HG03520 (cell line): ENCODE data around the gene ARMC7.
"Not testable (repeated sequence)": the region's sequence is repeated elsewhere in the genome, so short reads cannot be mapped to it uniquely, and the experiment has no call there.

ENCODE experiments used
- ATAC-seq: cut with Tn5 transposase; IDR thresholded peaks from one replicate; pipeline ENCODE4 v1.9.1; 2021; ENCODE audit warnings: mild to moderate bottlenecking, moderate library complexity; ENCODE audit not compliant: unreplicated experiment

The ARMC7 gene

DNA sequence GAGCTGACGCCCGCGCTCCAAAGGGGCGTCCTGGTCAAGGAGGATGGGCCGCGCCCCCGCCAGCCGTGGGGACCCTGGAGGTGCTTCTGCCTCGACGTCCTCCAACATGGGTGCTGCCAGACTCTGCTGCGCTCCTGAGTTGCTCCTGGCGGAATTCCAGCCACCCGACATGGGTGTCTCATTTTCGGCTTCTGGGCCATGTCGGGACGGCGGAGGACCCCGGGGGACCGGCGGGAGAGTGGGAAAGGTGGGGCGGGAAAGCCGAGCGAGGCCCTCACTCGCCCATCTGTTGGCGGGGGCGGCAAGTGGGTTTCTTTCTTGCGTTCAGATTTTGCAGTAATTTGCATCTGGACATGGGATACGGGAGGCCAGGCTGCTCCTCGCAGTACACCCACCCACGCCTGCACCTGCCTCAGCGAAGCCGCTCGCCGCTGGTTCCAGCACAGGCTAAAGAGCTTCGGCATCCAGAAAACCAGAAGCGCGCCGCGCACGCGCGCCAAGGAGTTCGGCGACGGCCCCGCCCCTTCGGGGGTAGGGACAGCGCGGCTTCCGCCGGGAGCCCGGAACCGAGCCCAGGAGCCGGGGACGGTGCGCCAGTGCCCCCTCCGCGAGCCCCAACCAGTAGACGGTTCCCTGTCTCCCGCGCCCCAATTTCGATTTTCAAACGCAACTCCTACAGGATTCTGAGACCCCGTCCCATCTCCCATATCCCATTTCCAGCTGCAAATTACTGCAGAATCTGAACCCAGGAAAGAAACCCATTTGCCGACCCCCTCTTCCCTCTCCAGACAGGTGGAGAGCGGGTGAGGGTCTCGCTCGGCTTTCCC is at the start of gene ARMC7:
TSS of gene ARMC7 (plus strand) at position 563 of the 827 bp plus-strand sequence. CDS start 320 bp downstream, outside the sequence.
- peak; percentile 65 for ATAC-seq

DNA sequence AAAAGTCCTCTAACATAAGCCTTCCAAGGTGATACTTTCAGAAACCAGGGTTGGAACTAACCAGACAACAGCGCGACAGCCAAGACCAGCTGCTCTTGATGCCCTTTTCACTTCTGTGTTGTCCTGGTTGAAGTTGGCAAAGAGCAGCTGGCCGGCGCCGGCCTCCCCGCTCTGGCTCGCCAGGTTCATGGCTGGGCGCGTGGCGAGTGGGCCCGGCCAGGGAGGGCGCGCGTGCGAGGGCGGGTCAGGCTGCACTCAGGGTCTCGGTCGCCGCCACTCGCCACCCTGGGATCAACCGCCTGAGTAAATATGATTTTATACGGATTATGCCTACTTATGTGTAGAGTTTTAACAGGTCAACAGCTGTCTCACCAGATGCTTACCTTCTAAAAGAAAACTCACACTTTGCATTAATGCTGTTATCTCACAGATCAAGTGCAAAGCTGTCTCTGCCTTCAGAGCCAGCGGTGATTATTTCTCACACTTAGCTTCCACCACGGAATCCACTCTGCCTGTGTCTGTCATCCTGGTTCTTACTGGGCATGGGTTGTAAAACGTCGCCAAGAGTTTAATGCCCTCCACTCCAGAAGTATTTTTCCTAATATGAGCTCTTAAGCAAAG is 49.2 kb upstream of the ARMC7 start:
- ATAC-seq, result no peak

DNA sequence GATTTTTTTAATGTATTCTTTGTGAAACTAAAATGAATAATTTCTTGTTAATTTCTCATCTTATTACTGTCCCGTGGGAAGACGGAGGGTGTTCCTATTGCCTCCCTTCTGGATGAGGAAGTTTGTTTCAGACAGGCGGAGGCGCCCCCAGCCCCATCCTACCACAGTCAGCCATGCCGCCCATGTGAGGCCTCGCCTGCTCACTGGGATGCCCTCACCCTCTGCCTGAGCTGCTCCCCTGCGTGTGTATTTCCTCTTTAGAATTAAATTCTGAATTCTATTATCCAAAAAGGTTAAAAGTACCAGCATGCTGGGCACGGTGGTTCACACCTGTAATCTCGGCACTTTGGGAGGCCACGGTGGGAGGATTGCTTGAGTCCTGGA is 48.7 kb upstream of the ARMC7 start:
- ATAC-seq, result no peak

DNA sequence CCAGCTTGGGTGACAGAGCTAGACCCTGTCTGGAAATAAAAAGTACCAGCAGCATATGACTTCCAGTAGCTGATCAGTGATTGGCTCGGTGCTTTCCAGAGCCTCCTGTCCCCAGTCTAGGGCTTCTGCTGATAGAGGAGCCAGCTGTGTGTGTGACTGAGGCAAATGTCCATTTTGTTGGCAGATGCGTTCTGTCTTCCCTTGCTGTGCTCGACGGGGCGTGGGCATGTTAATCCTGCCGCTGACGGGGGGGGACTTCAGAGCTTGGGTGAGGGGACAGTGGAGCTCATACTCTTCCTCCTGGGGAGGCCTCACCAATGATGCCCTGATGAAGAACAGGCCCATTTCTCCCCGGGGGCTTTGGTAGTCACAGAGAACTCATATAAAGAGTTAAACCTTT is 48.2 kb upstream of the ARMC7 start:
- ATAC-seq, result no peak

DNA sequence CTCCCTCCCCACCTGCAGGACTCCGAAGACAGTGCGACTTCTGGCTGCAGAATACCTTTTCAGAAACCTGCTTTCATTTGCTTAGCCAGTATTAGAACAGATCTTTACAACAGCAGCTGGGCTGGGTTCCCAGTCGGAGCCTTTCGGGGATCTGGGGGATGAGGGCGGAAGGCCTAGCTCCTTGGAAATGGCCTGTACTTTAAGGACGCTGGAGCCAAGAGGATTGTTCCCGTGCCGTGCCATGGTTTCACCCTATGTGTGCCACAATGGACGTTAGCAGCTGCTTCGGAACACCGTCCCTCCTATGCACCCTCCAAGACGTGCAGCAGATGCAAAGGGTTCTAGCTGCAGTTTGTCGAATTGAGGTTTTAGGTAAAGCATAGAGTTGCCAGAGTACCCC is 46.6 kb upstream of the ARMC7 start:
- ATAC-seq, result no peak

DNA sequence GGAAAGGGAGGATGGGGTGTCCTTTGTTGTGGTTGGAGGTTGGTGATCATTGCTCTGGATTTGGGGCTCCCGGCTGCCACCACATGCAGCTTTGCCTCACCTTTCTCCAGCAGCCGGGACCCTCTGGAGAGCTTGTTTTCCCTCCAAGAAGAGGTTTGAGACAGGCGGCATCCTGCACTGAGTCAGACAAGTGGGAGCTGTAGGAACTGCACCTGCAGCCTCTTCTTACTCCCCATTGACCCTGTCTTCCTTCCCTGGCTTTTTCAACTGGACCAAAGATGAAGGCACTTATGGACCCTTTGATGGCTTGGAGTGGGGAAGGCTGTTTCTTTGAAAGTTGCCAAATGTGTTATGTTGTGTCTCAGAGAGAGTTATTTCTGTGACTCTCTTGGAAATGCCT is 46.1 kb upstream of the ARMC7 start:
- no peak for ATAC-seq

DNA sequence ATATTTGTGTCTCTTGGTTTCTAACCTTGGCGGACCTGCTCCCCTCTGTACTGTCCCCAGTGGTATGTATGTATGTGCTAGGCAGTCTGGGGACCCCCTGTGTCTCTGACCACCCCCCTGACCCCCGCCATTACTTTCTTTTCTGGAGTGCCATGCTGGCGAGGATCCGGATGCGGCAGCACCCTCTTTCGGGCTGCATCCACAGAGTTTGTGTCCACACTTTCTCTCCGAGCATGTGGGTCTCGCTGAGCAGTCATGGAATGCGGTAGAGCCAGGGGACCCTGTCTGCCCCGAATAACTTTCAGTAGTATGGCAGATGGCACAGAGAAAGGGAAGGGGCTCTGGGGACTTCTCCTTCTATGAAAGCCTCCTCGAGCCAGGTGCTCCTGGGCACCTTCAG is 45.7 kb upstream of the ARMC7 start:
- no peak for ATAC-seq

DNA sequence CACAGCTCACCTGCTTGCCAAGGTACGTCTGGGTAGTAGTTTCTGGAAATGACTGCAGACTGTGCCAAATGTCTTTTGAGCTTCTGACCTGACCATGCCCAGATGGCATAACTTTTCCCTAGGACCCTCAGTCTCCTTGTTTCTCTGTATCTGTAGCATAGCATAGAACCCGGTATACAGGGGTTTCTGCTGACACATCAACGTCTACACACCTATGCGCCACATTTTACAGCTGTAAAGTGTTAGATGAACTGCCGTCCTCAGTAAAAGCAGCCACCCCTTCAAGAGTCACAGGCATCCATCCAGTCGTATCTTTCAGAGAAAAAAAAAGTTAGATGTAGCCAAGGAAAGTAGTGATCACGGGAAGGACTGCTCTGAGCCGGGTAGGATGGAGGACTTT is 45.3 kb upstream of the ARMC7 start:
- no peak for ATAC-seq

DNA sequence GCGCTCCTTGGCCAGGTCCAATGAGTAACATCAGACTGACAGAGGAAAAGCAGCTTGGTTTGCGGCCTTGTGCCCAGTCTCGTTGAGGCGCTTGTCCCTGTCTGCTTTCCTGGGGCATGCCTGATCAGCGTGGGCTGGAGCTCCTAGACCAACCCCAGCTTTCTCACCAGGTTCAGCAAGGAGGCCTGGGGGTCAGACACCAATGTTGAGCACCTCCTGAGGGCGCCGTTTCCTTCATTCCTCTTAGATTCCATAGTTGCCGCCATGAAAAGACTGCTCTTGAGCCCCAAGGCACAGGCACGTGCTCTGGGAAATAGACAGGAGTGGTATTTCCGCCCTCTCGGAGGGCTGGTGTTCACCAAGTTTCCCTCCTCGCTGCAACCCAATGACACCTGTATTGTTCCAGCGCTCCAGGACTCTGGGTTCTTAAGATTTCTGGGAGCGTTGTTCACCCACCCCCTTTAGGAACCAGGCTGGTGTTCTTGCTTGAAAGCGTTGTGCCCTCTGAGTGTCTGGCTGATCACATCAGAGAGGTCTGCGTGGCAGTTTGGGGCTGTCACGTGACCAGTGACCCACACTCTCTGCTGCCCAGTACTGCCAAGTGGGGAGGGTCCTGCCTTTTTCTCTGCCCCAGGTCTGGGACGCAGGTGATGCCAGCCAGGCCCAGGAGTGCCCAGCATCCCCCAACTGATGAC is 44.8 kb upstream of the ARMC7 start:
- no peak for ATAC-seq

DNA sequence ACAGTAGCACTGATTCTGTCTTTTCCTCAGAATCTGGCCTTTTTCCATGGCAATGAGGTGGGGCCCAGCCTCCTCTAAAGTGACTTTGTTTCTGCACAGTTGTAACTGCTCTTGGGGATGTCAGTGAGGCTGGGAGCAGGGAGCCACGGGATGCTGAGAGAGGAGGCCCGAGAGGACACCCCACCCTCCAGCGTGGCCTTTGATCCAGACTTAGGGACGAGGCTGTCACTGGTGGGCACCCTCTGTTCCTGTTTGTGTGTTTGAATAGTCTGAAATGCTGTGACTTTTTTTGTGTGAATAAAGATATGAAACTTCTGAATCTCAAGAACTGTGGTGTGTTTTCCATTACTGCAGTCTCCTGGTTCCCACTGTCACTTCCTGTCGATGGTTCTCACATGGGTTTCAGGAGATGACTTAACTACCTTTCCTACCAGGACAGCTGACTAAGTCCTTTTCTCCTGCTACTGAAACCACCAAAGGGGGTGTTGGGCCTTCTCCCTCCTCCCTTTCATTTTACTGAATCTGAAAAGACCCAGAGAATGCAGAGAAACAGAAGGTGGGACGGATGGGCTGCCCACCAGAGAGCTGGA is 44.1 kb upstream of the ARMC7 start:
- no peak for ATAC-seq

DNA sequence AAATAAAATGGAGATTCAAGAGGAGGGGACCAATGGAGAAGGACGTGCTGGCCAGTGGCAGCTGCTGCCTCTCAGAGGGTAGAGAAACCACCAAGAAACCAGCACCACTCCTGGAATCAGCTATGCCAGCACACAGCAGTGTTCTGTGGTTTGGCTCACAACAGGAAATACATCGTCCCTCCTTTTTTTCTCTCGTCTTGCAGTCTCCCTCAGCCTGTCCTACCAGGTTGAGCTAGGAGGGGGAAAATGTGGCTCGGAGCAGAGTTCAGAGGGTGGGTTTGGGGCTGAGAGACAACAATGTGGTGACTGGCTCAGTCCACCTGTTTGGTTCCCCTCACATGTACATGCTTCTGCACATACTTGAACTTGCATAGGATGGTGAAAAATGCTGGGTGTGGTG is 41.9 kb upstream of the ARMC7 start:
- no peak for ATAC-seq

DNA sequence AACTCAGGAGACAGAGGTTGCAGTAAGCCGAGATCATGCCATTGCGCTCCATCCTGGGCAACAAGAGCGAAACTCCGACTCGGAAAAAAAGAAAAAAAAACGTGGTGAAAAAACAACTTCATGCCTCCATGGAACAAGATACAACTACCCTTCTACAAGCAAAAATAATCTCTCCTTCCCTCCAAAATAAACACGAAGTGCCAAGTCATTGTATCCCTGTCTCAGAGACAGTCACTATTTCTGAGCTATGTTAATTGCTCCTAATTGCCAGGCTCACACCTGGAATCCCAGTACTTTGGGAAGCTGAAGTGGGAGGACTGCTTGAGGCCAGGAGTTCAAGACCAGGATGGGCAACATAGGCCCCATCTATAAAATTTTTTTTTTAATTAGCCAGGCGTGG is 41.0 kb upstream of the ARMC7 start:
- no peak for ATAC-seq

DNA sequence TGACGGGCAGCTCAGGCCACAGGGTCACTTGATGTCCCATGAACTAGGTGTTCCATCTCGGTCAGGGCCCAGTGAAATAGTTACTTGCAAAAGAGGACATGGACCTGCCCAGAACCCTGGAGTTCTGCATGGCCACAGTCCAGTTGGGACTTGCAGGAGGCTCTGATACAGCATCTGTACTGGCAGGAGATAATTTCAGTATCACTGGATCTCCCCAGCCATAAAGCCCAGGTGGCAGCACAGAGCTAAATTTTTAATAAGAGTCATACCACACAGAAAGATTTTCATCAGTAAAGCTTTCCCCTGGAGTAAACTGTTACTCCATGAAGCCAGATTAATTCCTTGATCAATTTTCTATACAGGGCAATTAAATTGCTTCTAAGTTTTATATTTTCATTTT is 40.0 kb upstream of the ARMC7 start:
- ATAC-seq, result no peak

DNA sequence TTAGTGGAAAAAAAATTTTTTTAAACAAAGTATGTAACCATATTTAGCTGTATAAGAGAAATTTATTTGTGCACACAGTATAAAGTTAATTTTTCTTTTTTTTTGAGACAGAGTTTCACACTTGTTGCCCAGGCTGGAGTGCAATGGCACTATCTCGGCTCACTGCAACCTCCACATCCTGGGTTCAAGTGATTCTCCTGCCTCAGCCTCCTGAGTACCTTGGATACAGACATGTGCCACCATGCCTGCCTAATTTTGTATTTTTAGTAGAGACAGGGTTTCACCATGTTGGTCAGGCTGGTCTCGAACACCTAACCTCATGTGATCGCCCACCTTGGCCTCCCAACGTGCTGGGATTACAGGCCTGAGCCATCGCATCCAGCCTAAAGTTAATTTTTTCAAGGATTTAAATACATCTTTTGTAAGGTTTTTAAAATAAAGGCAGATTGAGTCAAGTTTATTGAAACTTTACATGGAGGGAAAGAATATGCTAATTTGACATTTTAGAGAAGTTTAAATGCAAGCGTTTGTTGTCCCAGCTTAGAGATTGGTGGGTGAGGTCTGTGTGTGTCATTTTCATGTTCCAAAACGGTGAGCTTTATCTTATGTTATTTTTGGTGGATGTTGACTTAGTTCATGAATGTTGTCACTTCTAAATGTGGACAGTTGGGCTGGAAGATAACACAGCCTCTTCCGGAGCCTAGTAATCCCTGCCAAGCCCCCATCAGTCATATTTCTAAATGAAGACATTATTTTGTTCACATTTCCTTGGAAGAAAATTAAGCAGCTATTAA is 38.1 kb upstream of the ARMC7 start:
- ATAC-seq, result not testable (repeated sequence)

DNA sequence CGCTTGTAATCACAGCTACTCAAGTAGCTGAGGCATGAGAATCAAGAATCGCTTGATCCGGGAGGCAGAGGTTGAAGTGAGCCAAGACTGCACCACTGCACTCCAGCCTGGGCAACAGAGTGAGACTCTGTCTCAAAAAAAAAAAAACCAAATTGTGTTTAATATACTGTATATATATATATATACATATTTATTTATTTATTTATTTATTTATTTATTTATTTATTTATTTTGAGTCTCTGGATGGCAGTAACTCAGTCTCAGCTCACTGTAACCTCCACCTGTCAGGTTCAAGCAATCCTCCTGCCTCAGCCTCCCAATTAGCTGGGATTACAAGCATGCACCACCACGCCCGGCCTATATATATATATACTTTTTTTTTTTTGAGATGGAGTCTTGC is 36.9 kb upstream of the ARMC7 start:
- ATAC-seq, result not testable (repeated sequence)

DNA sequence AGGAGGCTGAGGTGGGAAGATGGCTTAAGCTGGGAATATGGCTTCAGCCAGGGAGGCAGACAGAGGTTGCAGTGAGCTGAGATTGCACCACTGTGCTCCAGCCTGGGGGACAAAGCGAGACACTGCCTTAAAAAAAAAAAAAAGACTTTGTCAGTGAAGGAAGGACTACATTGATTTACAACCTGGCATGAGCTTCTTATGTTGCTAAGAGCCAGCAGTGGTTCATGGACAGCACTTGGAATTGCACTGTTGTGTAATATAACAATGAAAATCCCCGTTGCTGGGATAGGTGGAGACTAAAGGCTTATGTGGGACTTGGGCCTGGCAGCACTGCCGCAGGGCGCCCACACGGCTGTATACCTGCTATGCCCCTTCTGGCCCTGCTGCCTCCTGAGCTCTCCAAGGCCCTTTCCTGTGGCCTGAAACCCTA is 36.1 kb upstream of the ARMC7 start:
- no peak for ATAC-seq

DNA sequence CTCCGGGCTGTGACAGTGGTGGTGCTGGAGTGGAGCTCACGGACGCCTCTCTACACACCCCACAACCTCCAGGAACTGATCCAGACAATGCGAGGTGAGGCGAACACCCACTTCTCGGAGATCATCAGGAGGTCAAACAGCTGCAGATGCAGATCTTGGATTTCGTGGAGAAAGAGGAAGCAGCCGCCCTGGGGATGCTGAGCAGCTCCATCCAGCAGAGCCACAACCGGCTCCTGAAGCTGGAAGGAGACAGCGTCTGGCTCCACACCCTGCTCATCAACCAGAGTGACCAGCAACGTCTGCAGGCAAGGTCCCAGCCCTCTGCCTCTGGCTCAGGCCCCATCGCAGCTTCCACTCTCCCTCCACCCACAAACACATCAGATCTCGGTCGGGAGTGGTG is 35.2 kb upstream of the ARMC7 start:
- ATAC-seq, result no peak

DNA sequence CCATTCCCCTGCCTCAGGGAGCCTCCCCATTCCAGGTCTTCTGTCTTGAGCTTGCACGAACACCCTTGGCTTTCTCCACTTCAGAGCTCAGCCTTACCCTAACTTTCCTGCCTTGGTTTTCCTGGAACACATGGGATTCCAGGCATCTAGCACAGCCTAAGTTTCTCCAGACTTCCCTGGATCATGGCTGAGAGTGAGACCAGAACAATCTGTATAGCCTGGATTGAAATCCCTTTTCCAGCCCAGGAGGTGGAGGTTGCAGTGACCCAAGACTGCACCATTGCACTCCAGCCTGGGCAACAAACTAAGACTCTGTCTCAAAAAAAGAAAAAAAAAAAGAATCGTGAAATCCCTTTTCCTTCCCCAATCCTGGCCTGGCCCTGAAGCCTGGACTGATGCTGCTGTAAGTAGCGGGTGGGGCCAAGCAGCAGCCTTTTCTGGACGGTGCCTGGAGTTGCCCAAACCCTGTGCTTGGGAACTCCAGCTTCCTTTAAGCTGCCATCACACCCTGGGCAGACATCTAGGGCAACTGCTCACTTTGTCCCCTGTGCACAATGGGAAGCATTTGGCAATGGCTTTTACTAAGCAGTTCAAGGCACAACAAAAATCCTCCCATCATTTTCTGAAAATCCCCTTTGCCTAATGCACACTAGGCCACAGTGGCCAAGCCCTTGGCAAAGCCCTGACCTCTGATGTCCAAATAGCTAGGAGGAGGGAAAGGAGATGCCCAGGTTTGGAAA is 34.0 kb upstream of the ARMC7 start:
- ATAC-seq, result no peak

DNA sequence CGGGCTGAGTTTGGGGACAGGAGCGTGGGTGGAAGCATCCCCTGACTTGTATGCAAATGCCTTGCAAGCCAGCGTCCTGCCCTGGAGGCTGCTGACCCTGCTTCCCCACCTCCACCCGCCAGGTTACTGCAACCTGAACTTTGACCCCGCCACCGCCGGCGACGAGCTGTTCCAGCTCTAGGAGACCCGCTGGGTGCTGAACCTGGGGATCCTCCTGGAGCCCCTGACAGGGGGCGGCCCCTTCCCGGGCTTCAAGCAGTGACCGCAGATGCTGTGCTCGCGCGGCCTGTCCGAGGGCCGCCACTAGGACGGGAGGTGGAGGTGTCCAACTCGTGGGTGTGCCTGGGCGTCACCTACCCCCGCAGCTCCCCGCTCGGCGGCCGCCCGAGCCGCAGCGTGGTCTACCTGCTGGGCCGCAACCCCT is 32.7 kb upstream of the ARMC7 start:
- no peak for ATAC-seq
